Calu3 (cell line): Measurements from ENCODE around the gene AKTIP. TPM values are rescaled to one million over a fixed set of nuclear protein-coding genes. Genes with fewer than 3 reads are reported as not detected.
"Not testable (repeated sequence)": the region's sequence is repeated elsewhere in the genome, so short reads cannot be mapped to it uniquely, and the experiment has no call there.

Experiments used
- BruUV-seq: library from RNA; stranded (reverse); fragments of 400-500 nt; replicated peaks from 2 replicates; lab custom pipeline; 2021; lab: Mats Ljungman, UMichigan
- CTCF ChIA-PET: fragments of 300-600 bp; sonication (Branson Sonifier 250); formaldehyde crosslinking; loops from one replicate; lab custom pipeline; 2022; ENCODE audit warnings: antibody characterized with exemption; lab: Charles Lee
- DNase-seq: peaks from one replicate; pipeline ENCODE4 v3.0.0; 2022
- H3K27ac Mint-ChIP-seq: one replicate; pipeline ENCODE4 v1.8.0; 2022; ENCODE audit warnings: mixed read lengths; ENCODE audit not compliant: unreplicated experiment
- H3K27me3 Mint-ChIP-seq: one replicate; pipeline ENCODE4 v1.8.0; 2022; ENCODE audit warnings: mixed read lengths; ENCODE audit not compliant: unreplicated experiment
- H3K36me3 Mint-ChIP-seq: one replicate; pipeline ENCODE4 v1.8.0; 2022; ENCODE audit warnings: mild to moderate bottlenecking, moderate library complexity, mixed read lengths; ENCODE audit not compliant: insufficient read depth, unreplicated experiment
- H3K4me1 Mint-ChIP-seq: one replicate; pipeline ENCODE4 v1.8.0; 2022; ENCODE audit warnings: mild to moderate bottlenecking, low read depth, mixed read lengths; ENCODE audit not compliant: unreplicated experiment
- H3K4me3 Mint-ChIP-seq: one replicate; pipeline ENCODE4 v1.8.0; 2022; ENCODE audit warnings: mild to moderate bottlenecking, low read depth, moderate library complexity, mixed read lengths; ENCODE audit not compliant: unreplicated experiment
- H3K9me3 Mint-ChIP-seq: one replicate; pipeline ENCODE4 v1.8.0; 2022; ENCODE audit warnings: low read depth, mixed read lengths; ENCODE audit not compliant: unreplicated experiment
- CTCF ChIP-seq: fragments of 200-600 bp; IDR thresholded peaks from one replicate; pipeline ENCODE4 v1.8.0; 2022; ENCODE audit warnings: antibody characterized with exemption; ENCODE audit not compliant: unreplicated experiment
- intact Hi-C: fragments of 100-400 bp; cut with micrococcal nuclease; formaldehyde crosslinking; loops from one replicate; pipeline ENCODE4 v1.10.0; 2022; ENCODE audit not compliant: unreplicated experiment
- total RNA-seq: library from RNA; stranded (reverse); gene quantifications from 2 replicates; pipeline ENCODE4 v1.2.3, GENCODE V29; 2022

Gene AKTIP
- total RNA-seq, 1 experiment from 2014 or later: 59.4 TPM

GRCh38 chr16:53518550-53519416, 15.8 kb upstream of the AKTIP start:
- intact Hi-C loops: no loop called here
- Mint-ChIP-seq H3K9me3 (no peaks in the 10 kb centered on the region), H3K27me3 (peaks cover 29% of the 10 kb centered on the region), H3K4me3 (no peak overlapping the region), H3K27ac (no peak overlapping the region), H3K4me1 (no peaks in the 10 kb centered on the region), H3K36me3 (no peaks in the 10 kb centered on the region)
- DNase-seq: no peak
- BruUV-seq: no TSS peak
- CTCF ChIA-PET: no interaction called here
- no peak for TF ChIP-seq CTCF

GRCh38 chr16:53517851-53518250, 14.8 kb upstream of the AKTIP start:
- H3K27ac Mint-ChIP-seq: no peak overlapping the region
- intact Hi-C loops: no loop called here
- no peak for DNase-seq
- no peaks in the 10 kb centered on the region for H3K36me3 Mint-ChIP-seq
- H3K4me1 Mint-ChIP-seq: no peaks in the 10 kb centered on the region
- no peak for TF ChIP-seq CTCF
- peaks cover 19% of the 10 kb centered on the region for H3K27me3 Mint-ChIP-seq
- H3K4me3 Mint-ChIP-seq: no peak overlapping the region
- CTCF ChIA-PET: no interaction called here
- no peaks in the 10 kb centered on the region for H3K9me3 Mint-ChIP-seq
- BruUV-seq: no TSS peak

- H3K27ac Mint-ChIP-seq: no peak overlapping the region
Observed at GRCh38 chr16:53515811-53516210, 12.8 kb upstream of the AKTIP start.

GRCh38 chr16:53515259-53515658, 12.2 kb upstream of the AKTIP start:
- Mint-ChIP-seq H3K9me3 (no peaks in the 10 kb centered on the region), H3K27me3 (peaks cover 14% of the 10 kb centered on the region), H3K4me3 (no peak overlapping the region), H3K27ac (no peak overlapping the region), H3K36me3 (no peaks in the 10 kb centered on the region), H3K4me1 (peaks cover 19% of the 10 kb centered on the region)
- CTCF ChIA-PET: no interaction called here
- no peak for TF ChIP-seq CTCF
- intact Hi-C loops: no loop called here
- DNase-seq: no peak
- no TSS peak for BruUV-seq

More at GRCh38 chr16:53515811-53516210, 12.8 kb upstream of the AKTIP start:
- TF ChIP-seq CTCF: no peak
- intact Hi-C loops: no loop called here
- H3K9me3 Mint-ChIP-seq: no peaks in the 10 kb centered on the region
- CTCF ChIA-PET: no interaction called here
- no peak for DNase-seq
- H3K36me3 Mint-ChIP-seq: no peaks in the 10 kb centered on the region
- H3K4me1 Mint-ChIP-seq: peaks cover 14% of the 10 kb centered on the region
- no peak overlapping the region for H3K4me3 Mint-ChIP-seq
- H3K27me3 Mint-ChIP-seq: peaks cover 14% of the 10 kb centered on the region
- no TSS peak for BruUV-seq

GRCh38 chr16:53512795-53513194, 9.8 kb upstream of the AKTIP start:
- H3K27ac Mint-ChIP-seq, CTCF ChIA-PET, BruUV-seq, H3K36me3 Mint-ChIP-seq, H3K4me3 Mint-ChIP-seq, DNase-seq, H3K27me3 Mint-ChIP-seq, intact Hi-C loops, H3K9me3 Mint-ChIP-seq: not testable (repeated sequence)
- peaks cover 19% of the 10 kb centered on the region for H3K4me1 Mint-ChIP-seq
